GM12878 (cell line): ENCODE results near the gene PPCS. TPM values are rescaled to one million over a fixed set of nuclear protein-coding genes. Genes with fewer than 3 reads are reported as not detected.

Experiments
- ATAC-seq: fragments of 200-7000 bp; cut with Tn5 transposase; 3 replicates; pipeline ENCODE4 v1.9.1; 2020; ENCODE audit warnings: mild to moderate bottlenecking, moderate library complexity
- BruUV-seq: library from RNA; stranded (reverse); fragments of 400-500 nt; replicated peaks from 2 replicates; lab custom pipeline; 2021; lab: Mats Ljungman, UMichigan
- CTCF ChIA-PET: fragments of 300-600 bp; sonication (Branson Sonifier 250); formaldehyde crosslinking; extraction: SDS; loops from one replicate; lab custom pipeline; 2021; ENCODE audit warnings: inconsistent platforms; lab: Yijun Ruan, JAX
- POLR2A ChIA-PET: fragments of 350-600 bp; formaldehyde crosslinking; extraction: SDS; loops from one replicate; lab custom pipeline; 2021; ENCODE audit warnings: inconsistent platforms; lab: Charles Lee
- RAD21 ChIA-PET: fragments of 300-600 bp; sonication (Branson Sonifier 250); formaldehyde crosslinking; loops from one replicate; lab custom pipeline; 2023; ENCODE audit warnings: antibody characterized with exemption; ENCODE audit not compliant: unreplicated experiment; lab: Charles Lee
- SMC1A ChIA-PET: fragments of 300-600 bp; sonication (Branson Sonifier 250); formaldehyde crosslinking; loops from one replicate; lab custom pipeline; 2023; ENCODE audit not compliant: unreplicated experiment, uncharacterized antibody; lab: Charles Lee
- DNase-seq: peaks from one replicate; pipeline ENCODE4 v3.0.0-alpha.2; 2011; ENCODE audit warnings: low read depth, low spot score
- FAIRE-seq: peaks from 3 replicates; lab custom pipeline; 2011; peaks lifted over from hg19 to GRCh38; lab: Jason Lieb, UNC
- H2AFZ ChIP-seq: 2 replicates; pipeline ENCODE4 v1.6.0; 2011; ENCODE audit warnings: low read depth, low read length, control low read depth; ENCODE audit not compliant: control insufficient read depth
- H3K27ac ChIP-seq: 2 replicates; pipeline ENCODE4 v1.5.1; 2011; ENCODE audit warnings: control low read depth; ENCODE audit not compliant: control insufficient read depth, insufficient read depth
- H3K27me3 ChIP-seq, 2 experiments: replicated peaks in 1 of 2; 2 replicates each; pipeline versions ENCODE4 v1.6.0 to v1.6.1; 2011; ENCODE audit warnings: low read length in 1 of 2; ENCODE audit not compliant: control insufficient read depth in 2 of 2, insufficient read depth in 2 of 2
- H3K36me3 ChIP-seq, 2 experiments: 2 replicates each; pipeline ENCODE4 v1.5.1; 2011; ENCODE audit warnings: low read length in 1 of 2; ENCODE audit not compliant: control insufficient read depth in 2 of 2, insufficient read depth in 2 of 2
- H3K4me1 ChIP-seq: 2 replicates; pipeline ENCODE4 v1.6.1; 2011; ENCODE audit warnings: mild to moderate bottlenecking, low read length, moderate library complexity, mixed read lengths; ENCODE audit not compliant: control insufficient read depth, insufficient read depth
- H3K4me2 ChIP-seq: 2 replicates; pipeline ENCODE4 v1.6.0; 2011; ENCODE audit warnings: control low read depth; ENCODE audit not compliant: control insufficient read depth, insufficient read depth
- H3K4me3 ChIP-seq: fragments of 200-600 bp; sonication (generic); 2 replicates; pipeline ENCODE4 v1.5.1; 2016
- H3K79me2 ChIP-seq: 2 replicates; pipeline ENCODE4 v1.6.0; 2011; ENCODE audit warnings: low read length; ENCODE audit not compliant: control insufficient read depth, insufficient read depth
- H3K9ac ChIP-seq: 2 replicates; pipeline ENCODE4 v1.8.0; 2011; ENCODE audit warnings: low read length, control low read depth, mixed read lengths; ENCODE audit not compliant: control insufficient read depth, insufficient read depth
- H3K9me3 ChIP-seq: replicated peaks from 3 replicates; pipeline ENCODE4 v1.5.1; 2011; ENCODE audit warnings: mild to moderate bottlenecking, low read length; ENCODE audit not compliant: control insufficient read depth, insufficient read depth
- H4K20me1 ChIP-seq: 2 replicates; pipeline ENCODE4 v1.6.0; 2011; ENCODE audit not compliant: control insufficient read depth, insufficient read depth
- BACH1 ChIP-seq: fragments of 450-650 bp; IDR thresholded peaks from 2 replicates; pipeline ENCODE4 v1.6.1; 2017; ENCODE audit warnings: mild to moderate bottlenecking, borderline replicate concordance
- CEBPB ChIP-seq, 2 experiments: fragments of 150-350 bp in 1 of 2; IDR thresholded peaks; 2 replicates each; pipeline ENCODE4 v1.6.1; 2012 to 2014; ENCODE audit warnings: low read depth in 2 of 2, low read length in 2 of 2, borderline replicate concordance in 1 of 2, inconsistent platforms in 1 of 2
- EGR1 ChIP-seq, 2 experiments: IDR thresholded peaks; 1 replicate in 1 of 2; 2 replicates in 1 of 2; pipeline ENCODE4 v1.6.1; 2011 to 2012; ENCODE audit warnings: low read depth in 2 of 2, low read length in 2 of 2, borderline replicate concordance in 1 of 2, mild to moderate bottlenecking in 1 of 2, moderate library complexity in 1 of 2
- IKZF2 ChIP-seq, 2 experiments: fragments of 450-650 bp; IDR thresholded peaks; 2 replicates each; pipeline ENCODE4 v1.6.1; 2017; ENCODE audit warnings: mild to moderate bottlenecking in 2 of 2, moderate library complexity in 2 of 2
- KDM1A ChIP-seq: fragments of 200-600 bp; sonication (generic); IDR thresholded peaks from 2 replicates; pipeline ENCODE4 v1.6.1; 2016; ENCODE audit warnings: borderline replicate concordance
- KLF5 ChIP-seq: fragments of 450-650 bp; IDR thresholded peaks from 2 replicates; pipeline ENCODE4 v1.6.1; 2014; ENCODE audit warnings: mild to moderate bottlenecking; ENCODE audit not compliant: partially characterized antibody
- MAX ChIP-seq: IDR thresholded peaks from 2 replicates; pipeline ENCODE4 v1.6.1; 2012; ENCODE audit warnings: low read depth, low read length, improper control_type of control experiment
- MTA3 ChIP-seq: IDR thresholded peaks from 2 replicates; pipeline ENCODE4 v1.6.1; 2012; ENCODE audit warnings: low read length, inconsistent platforms, borderline replicate concordance
- STAT1 ChIP-seq: fragments of 450-650 bp; conservative IDR thresholded peaks from 2 replicates; pipeline ENCODE4 v1.6.1; 2014; ENCODE audit warnings: antibody characterized with exemption, mild to moderate bottlenecking
- ZBTB11 ChIP-seq: fragments of 450-650 bp; formaldehyde crosslinking; IDR thresholded peaks from 2 replicates; pipeline ENCODE4 v1.5.0; 2022; ENCODE audit warnings: mild to moderate bottlenecking, missing genetic modification characterization
- WGBS: methylation state at CpG from one replicate; pipeline ENCODE4 v1.1.6; 2016; ENCODE audit warnings: low lambda C conversion rate; ENCODE audit not compliant: insufficient replicate concordance, insufficient coverage; ENCODE audit errors: missing lambda C conversion rate; 5-methylcytosine and 5-hydroxymethylcytosine counted together
- in situ Hi-C: fragments of 300-500 bp; cut with MboI; formaldehyde crosslinking; loops from 9 replicates; pipeline ENCODE4 v1.14.3; 2018; ENCODE audit warnings: mixed read lengths
- intact Hi-C: fragments of 100-400 bp; cut with micrococcal nuclease; formaldehyde crosslinking; loops from one replicate; pipeline ENCODE4 v1.14.2; 2022; ENCODE audit not compliant: unreplicated experiment
- polyA plus RNA-seq, 11 experiments: library from polyadenylated mRNA; depleted of rRNA in 4 of 11; unstranded in 6 of 11; stranded (reverse) in 5 of 11; fragments of >200 nt; fragmentation: Nextera tagmentation in 4 of 11; fragmentation: Illumina TruSeq in 1 of 11; extraction: Ambion mirVana in 4 of 11; extraction: Trizol in 1 of 11; gene quantifications; 1 replicate in 1 of 11; 2 replicates in 10 of 11; pipeline versions ENCODE4 v1.2.1 to v1.2.3, GENCODE V29; 2011 to 2016; ENCODE audit warnings: inconsistent platforms in 2 of 11, missing spikeins in 2 of 11, low read depth in 1 of 11
- total RNA-seq, 4 experiments: library from RNA; depleted of rRNA in 3 of 4; stranded (reverse); fragments of >200 nt in 3 of 4; fragmentation: Illumina TruSeq in 1 of 4; extraction: Trizol in 1 of 4; gene quantifications; 2 replicates each; pipeline versions ENCODE4 v1.2.1 to v1.2.3, GENCODE V29; 2013 to 2021

PPCS gene
- total and polyA plus RNA-seq, 10 of the 15 experiments (the other 5 are each of a cell fraction or from before 2014, with no cell fraction given) = 35.6 to 79.4 (median 51.9) TPM

GRCh38 chr1:42433369-42433768 is 23.0 kb upstream of the PPCS start:
- DNase-seq = no peak
- FAIRE-seq = no peak
- Histone ChIP-seq H4K20me1 (peaks cover 3% of the 10 kb centered on the region; the same call in 1 of the 2 replicates), H3K27me3 (no peaks in the 10 kb centered on the region), H3K79me2 (no peaks in the 10 kb centered on the region), H3K4me2 (no peak overlapping the region), H3K36me3 (no peaks in the 10 kb centered on the region), H2AFZ (no peak overlapping the region), H3K27ac (no peak overlapping the region), H3K9me3 (no peaks in the 10 kb centered on the region), H3K9ac (no peak overlapping the region), H3K4me3 (no peak overlapping the region), H3K4me1 (no peaks in the 10 kb centered on the region)
- ChIA-PET POLR2A (no interaction called here), SMC1A (no interaction called here), CTCF (interaction anchor here (1.2 kb wide), 1 partner anchor 48 kb away, joined by 3 read pairs; no protein-coding TSS in a partner anchor), RAD21 (no interaction called here)
- intact Hi-C loops (no loop called here), in situ Hi-C loops (no loop called here)
- no peak for ATAC-seq
- no TSS peak for BruUV-seq
- TF ChIP-seq MTA3 (no peak), STAT1 (no peak), KDM1A (no peak), CEBPB (IDR thresholded peaks at IDR 0.05; ENCODE audit: borderline replicate concordance in 1 of 2, low read depth in 2 of 2, low read length in 2 of 2) (no peak), EGR1 (IDR thresholded peaks at IDR 0.05; ENCODE audit: borderline replicate concordance in 1 of 2, low read depth in 2 of 2, low read length in 2 of 2) (no peak), IKZF2 (IDR thresholded peaks at IDR 0.05) (no peak), KLF5 (no peak), ZBTB11 (CRISPR knock-in tag) (no peak), MAX (no peak), BACH1 (no peak)
- WGBS = 75% methylated on average over 6 of the region's 6 CpGs
